ENCODE results near the gene ABLIM2. TPM values are rescaled to one million over a fixed set of nuclear protein-coding genes. Genes with fewer than 3 reads are reported as not detected.

The ABLIM2 gene
- total and polyA plus RNA-seq, 2 experiments from 2014 or later, result 1.5 to 4.3 TPM

- TF ChIP-seq, protein P1, sequence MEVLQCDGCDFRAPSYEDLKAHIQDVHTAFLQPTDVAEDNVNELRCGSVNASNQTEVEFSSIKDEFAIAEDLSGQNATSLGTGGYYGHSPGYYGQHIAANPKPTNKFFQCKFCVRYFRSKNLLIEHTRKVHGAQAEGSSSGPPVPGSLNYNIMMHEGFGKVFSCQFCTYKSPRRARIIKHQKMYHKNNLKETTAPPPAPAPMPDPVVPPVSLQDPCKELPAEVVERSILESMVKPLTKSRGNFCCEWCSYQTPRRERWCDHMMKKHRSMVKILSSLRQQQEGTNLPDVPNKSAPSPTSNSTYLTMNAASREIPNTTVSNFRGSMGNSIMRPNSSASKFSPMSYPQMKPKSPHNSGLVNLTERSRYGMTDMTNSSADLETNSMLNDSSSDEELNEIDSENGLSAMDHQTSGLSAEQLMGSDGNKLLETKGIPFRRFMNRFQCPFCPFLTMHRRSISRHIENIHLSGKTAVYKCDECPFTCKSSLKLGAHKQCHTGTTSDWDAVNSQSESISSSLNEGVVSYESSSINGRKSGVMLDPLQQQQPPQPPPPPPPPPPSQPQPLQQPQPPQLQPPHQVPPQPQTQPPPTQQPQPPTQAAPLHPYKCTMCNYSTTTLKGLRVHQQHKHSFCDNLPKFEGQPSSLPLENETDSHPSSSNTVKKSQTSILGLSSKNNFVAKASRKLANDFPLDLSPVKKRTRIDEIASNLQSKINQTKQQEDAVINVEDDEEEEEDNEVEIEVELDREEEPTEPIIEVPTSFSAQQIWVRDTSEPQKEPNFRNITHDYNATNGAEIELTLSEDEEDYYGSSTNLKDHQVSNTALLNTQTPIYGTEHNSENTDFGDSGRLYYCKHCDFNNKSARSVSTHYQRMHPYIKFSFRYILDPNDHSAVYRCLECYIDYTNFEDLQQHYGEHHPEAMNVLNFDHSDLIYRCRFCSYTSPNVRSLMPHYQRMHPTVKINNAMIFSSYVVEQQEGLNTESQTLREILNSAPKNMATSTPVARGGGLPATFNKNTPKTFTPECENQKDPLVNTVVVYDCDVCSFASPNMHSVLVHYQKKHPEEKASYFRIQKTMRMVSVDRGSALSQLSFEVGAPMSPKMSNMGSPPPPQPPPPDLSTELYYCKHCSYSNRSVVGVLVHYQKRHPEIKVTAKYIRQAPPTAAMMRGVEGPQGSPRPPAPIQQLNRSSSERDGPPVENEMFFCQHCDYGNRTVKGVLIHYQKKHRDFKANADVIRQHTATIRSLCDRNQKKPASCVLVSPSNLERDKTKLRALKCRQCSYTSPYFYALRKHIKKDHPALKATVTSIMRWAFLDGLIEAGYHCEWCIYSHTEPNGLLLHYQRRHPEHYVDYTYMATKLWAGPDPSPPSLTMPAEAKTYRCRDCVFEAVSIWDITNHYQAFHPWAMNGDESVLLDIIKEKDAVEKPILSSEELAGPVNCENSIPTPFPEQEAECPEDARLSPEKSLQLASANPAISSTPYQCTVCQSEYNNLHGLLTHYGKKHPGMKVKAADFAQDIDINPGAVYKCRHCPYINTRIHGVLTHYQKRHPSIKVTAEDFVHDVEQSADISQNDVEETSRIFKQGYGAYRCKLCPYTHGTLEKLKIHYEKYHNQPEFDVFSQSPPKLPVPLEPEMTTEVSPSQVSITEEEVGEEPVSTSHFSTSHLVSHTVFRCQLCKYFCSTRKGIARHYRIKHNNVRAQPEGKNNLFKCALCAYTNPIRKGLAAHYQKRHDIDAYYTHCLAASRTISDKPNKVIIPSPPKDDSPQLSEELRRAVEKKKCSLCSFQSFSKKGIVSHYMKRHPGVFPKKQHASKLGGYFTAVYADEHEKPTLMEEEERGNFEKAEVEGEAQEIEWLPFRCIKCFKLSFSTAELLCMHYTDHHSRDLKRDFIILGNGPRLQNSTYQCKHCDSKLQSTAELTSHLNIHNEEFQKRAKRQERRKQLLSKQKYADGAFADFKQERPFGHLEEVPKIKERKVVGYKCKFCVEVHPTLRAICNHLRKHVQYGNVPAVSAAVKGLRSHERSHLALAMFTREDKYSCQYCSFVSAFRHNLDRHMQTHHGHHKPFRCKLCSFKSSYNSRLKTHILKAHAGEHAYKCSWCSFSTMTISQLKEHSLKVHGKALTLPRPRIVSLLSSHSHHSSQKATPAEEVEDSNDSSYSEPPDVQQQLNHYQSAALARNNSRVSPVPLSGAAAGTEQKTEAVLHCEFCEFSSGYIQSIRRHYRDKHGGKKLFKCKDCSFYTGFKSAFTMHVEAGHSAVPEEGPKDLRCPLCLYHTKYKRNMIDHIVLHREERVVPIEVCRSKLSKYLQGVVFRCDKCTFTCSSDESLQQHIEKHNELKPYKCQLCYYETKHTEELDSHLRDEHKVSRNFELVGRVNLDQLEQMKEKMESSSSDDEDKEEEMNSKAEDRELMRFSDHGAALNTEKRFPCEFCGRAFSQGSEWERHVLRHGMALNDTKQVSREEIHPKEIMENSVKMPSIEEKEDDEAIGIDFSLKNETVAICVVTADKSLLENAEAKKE (CRISPR knock-in tag; IDR thresholded peaks at IDR 0.05), result no peak
Measured at GRCh38 chr4:8089862-8090261, 68.8 kb downstream of the ABLIM2 start (continued).

GRCh38 chr4:8088966-8089491 is 69.6 kb downstream of the ABLIM2 start:
- Histone ChIP-seq H3K27ac (ENCODE audit: low read depth) (no peak overlapping the region), H3K79me2 (replicated peaks; ENCODE audit: insufficient read depth) (no peaks in the 10 kb centered on the region), H3K4me3 (no peak overlapping the region), H3K4me2 (no peak overlapping the region), H4K20me1 (replicated peaks; ENCODE audit: insufficient read depth) (no peaks in the 10 kb centered on the region), H3K36me3 (ENCODE audit: insufficient read depth) (no peaks in the 10 kb centered on the region; the same call in 1 of the 2 replicates), H3K27me3 (ENCODE audit: insufficient read depth) (no peaks in the 10 kb centered on the region), H3F3A (replicated peaks; ENCODE audit: low read depth) (0 out of 2 replicates have a peak, but pooled peaks cover 4% of the 10 kb centered on the region), H3K4me1 (ENCODE audit: insufficient read depth) (no peaks in the 10 kb centered on the region), H2AFZ (no peak overlapping the region), H3K9me2 (ENCODE audit: insufficient read depth) (no peaks in the 10 kb centered on the region)
- Mint-ChIP-seq H3K27me3 (ENCODE audit: insufficient read depth, low read depth, poor library complexity) (peaks cover 7% of the 10 kb centered on the region), H3K4me3 (no peak overlapping the region), H3K27ac (no peak overlapping the region), H3K9me3 (peaks cover 16% of the 10 kb centered on the region), H3K36me3 (ENCODE audit: low read depth) (peaks cover 13% of the 10 kb centered on the region), H3K4me1 (peaks cover 22% of the 10 kb centered on the region)
- ATAC-seq (no peak), DNase-seq (ENCODE audit: low spot score) (no peak)
- TF ChIP-seq EZH2phosphoT487 (IDR thresholded peaks at IDR 0.05; ENCODE audit: unreplicated experiment) (no peak), ETS1 (IDR thresholded peaks at IDR 0.05) (no peak), NANOG (IDR thresholded peaks at IDR 0.05; ENCODE audit: borderline replicate concordance) (no peak), ZNF114 (CRISPR knock-in tag; IDR thresholded peaks at IDR 0.05) (no peak), STAT1 (IDR thresholded peaks at IDR 0.05; ENCODE audit: unreplicated experiment) (no peak), JUNB (IDR thresholded peaks at IDR 0.05; ENCODE audit: unreplicated experiment) (no peak)
- TF ChIP-seq, protein P2, sequence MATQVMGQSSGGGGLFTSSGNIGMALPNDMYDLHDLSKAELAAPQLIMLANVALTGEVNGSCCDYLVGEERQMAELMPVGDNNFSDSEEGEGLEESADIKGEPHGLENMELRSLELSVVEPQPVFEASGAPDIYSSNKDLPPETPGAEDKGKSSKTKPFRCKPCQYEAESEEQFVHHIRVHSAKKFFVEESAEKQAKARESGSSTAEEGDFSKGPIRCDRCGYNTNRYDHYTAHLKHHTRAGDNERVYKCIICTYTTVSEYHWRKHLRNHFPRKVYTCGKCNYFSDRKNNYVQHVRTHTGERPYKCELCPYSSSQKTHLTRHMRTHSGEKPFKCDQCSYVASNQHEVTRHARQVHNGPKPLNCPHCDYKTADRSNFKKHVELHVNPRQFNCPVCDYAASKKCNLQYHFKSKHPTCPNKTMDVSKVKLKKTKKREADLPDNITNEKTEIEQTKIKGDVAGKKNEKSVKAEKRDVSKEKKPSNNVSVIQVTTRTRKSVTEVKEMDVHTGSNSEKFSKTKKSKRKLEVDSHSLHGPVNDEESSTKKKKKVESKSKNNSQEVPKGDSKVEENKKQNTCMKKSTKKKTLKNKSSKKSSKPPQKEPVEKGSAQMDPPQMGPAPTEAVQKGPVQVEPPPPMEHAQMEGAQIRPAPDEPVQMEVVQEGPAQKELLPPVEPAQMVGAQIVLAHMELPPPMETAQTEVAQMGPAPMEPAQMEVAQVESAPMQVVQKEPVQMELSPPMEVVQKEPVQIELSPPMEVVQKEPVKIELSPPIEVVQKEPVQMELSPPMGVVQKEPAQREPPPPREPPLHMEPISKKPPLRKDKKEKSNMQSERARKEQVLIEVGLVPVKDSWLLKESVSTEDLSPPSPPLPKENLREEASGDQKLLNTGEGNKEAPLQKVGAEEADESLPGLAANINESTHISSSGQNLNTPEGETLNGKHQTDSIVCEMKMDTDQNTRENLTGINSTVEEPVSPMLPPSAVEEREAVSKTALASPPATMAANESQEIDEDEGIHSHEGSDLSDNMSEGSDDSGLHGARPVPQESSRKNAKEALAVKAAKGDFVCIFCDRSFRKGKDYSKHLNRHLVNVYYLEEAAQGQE (IDR thresholded peaks at IDR 0.05; ENCODE audit: unreplicated experiment), result no peak
